Hepatocyte (in vitro differentiated cells): ENCODE results near the gene KIRREL3. TPM values are rescaled to one million over a fixed set of nuclear protein-coding genes. Genes with fewer than 3 reads are reported as not detected.

Experiments used
- DNase-seq: peaks from one replicate; pipeline ENCODE4 v3.0.0-alpha.2; 2016; ENCODE audit warnings: low spot score
- H2AFZ ChIP-seq: fragments of 200-600 bp; sonication (generic); 2 replicates; pipeline ENCODE4 v1.6.0; 2016; ENCODE audit warnings: antibody characterized with exemption, mild to moderate bottlenecking
- H3K27ac ChIP-seq: fragments of 200-600 bp; sonication (generic); 2 replicates; pipeline ENCODE4 v1.5.1; 2016; ENCODE audit warnings: mild to moderate bottlenecking
- H3K27me3 ChIP-seq: fragments of 200-600 bp; sonication (generic); 2 replicates; pipeline ENCODE4 v1.6.1; 2016
- H3K36me3 ChIP-seq: fragments of 200-600 bp; sonication (generic); replicated peaks from 2 replicates; pipeline ENCODE4 v1.5.1; 2016; ENCODE audit warnings: low read depth; ENCODE audit not compliant: insufficient read depth
- H3K4me1 ChIP-seq: fragments of 200-600 bp; sonication (generic); 2 replicates; pipeline ENCODE4 v1.5.1; 2016; ENCODE audit warnings: mild to moderate bottlenecking, moderate library complexity; ENCODE audit not compliant: insufficient read depth
- H3K4me2 ChIP-seq: fragments of 200-600 bp; sonication (generic); 2 replicates; pipeline ENCODE4 v1.6.0; 2016
- H3K4me3 ChIP-seq: fragments of 200-600 bp; sonication (generic); 2 replicates; pipeline ENCODE4 v1.5.1; 2016; ENCODE audit warnings: mild to moderate bottlenecking
- H3K79me2 ChIP-seq: fragments of 200-600 bp; sonication (generic); 2 replicates; pipeline ENCODE4 v1.6.0; 2017; ENCODE audit warnings: mild to moderate bottlenecking
- H3K9me2 ChIP-seq: fragments of 200-600 bp; sonication (generic); replicated peaks from 2 replicates; pipeline ENCODE4 v1.6.0; 2017; ENCODE audit warnings: mild to moderate bottlenecking; ENCODE audit not compliant: insufficient read depth
- H3K9me3 ChIP-seq: fragments of 200-600 bp; sonication (generic); 2 replicates; pipeline ENCODE4 v1.5.1; 2016; ENCODE audit warnings: low read depth, mild to moderate bottlenecking
- H4K20me1 ChIP-seq: fragments of 200-600 bp; sonication (generic); 2 replicates; pipeline ENCODE4 v1.6.0; 2016; ENCODE audit warnings: mild to moderate bottlenecking; ENCODE audit not compliant: insufficient read depth, poor library complexity, severe bottlenecking
- EZH2 ChIP-seq: fragments of 200-600 bp; sonication (generic); IDR thresholded peaks from 2 replicates; pipeline ENCODE4 v1.6.1; 2016; ENCODE audit warnings: antibody characterized with exemption, mild to moderate bottlenecking, borderline replicate concordance
- EZH2phosphoT487 ChIP-seq: fragments of 200-600 bp; sonication (generic); IDR thresholded peaks from one replicate; pipeline ENCODE4 v1.6.1; 2018; ENCODE audit warnings: antibody characterized with exemption, mild to moderate bottlenecking, low read depth, moderate library complexity; ENCODE audit not compliant: unreplicated experiment, severe bottlenecking
- WGBS: methylation state at CpG from one replicate; pipeline ENCODE4 v1.1.6; 2016; ENCODE audit warnings: low lambda C conversion rate; ENCODE audit errors: missing lambda C conversion rate; 5-methylcytosine and 5-hydroxymethylcytosine counted together
- polyA plus RNA-seq: library from polyadenylated mRNA; unstranded; fragments of >200 nt; fragmentation: Nextera tagmentation; extraction: Ambion mirVana; gene quantifications from 2 replicates; pipeline ENCODE4 v1.2.1, GENCODE V29; 2016
- total RNA-seq: library from RNA; depleted of rRNA; stranded (reverse); fragments of >200 nt; gene quantifications from 2 replicates; pipeline ENCODE4 v1.2.3, GENCODE V29; 2014
- TF ChIP-seq, protein P1 (sequence below): fragments of 200-600 bp; sonication (generic); IDR thresholded peaks from 2 replicates; pipeline ENCODE4 v1.5.1; 2016; ENCODE audit warnings: antibody characterized with exemption, mild to moderate bottlenecking; ENCODE audit not compliant: poor library complexity

Gene KIRREL3
- total and polyA plus RNA-seq, 2 experiments from 2014 or later, result 0.33 to 0.86 TPM

DNA sequence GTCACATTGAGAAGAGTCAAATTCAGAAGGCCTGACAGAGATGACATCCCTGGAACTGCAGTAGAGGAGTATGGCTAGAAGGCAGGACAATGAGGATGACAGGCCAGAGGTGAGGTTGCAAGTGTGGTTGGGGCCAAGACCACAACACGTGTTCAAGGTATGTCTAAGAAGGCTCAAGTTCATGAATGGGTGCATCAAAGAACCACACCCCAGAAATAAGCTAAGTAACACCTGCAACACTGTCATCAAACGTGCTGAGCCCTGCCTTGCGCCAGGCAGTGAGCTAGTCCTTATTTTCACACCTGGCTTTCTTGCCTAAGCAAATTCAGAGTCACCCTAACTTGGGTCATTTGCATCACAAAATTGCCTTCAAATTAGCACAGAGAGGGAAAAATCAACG lies 313.6 kb downstream of the KIRREL3 start:
- DNase-seq, result no peak
- no peak overlapping the region for H2AFZ ChIP-seq
- WGBS, result 76% methylated on average over 4 of the region's 4 CpGs
- no peaks in the 10 kb centered on the region for H3K9me3 ChIP-seq
- H3K4me1 ChIP-seq, result no peaks in the 10 kb centered on the region
- TF ChIP-seq, protein P1, sequence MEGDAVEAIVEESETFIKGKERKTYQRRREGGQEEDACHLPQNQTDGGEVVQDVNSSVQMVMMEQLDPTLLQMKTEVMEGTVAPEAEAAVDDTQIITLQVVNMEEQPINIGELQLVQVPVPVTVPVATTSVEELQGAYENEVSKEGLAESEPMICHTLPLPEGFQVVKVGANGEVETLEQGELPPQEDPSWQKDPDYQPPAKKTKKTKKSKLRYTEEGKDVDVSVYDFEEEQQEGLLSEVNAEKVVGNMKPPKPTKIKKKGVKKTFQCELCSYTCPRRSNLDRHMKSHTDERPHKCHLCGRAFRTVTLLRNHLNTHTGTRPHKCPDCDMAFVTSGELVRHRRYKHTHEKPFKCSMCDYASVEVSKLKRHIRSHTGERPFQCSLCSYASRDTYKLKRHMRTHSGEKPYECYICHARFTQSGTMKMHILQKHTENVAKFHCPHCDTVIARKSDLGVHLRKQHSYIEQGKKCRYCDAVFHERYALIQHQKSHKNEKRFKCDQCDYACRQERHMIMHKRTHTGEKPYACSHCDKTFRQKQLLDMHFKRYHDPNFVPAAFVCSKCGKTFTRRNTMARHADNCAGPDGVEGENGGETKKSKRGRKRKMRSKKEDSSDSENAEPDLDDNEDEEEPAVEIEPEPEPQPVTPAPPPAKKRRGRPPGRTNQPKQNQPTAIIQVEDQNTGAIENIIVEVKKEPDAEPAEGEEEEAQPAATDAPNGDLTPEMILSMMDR, result no peak
- no peak overlapping the region for H3K27ac ChIP-seq
- H3K27me3 ChIP-seq, result peaks cover 17% of the 10 kb centered on the region
- no peaks in the 10 kb centered on the region for H3K9me2 ChIP-seq
- H3K36me3 ChIP-seq, result no peaks in the 10 kb centered on the region
- H4K20me1 ChIP-seq, result no peaks in the 10 kb centered on the region
- no peak overlapping the region for H3K4me3 ChIP-seq
- no peak overlapping the region for H3K4me2 ChIP-seq
- H3K79me2 ChIP-seq, result no peaks in the 10 kb centered on the region

DNA sequence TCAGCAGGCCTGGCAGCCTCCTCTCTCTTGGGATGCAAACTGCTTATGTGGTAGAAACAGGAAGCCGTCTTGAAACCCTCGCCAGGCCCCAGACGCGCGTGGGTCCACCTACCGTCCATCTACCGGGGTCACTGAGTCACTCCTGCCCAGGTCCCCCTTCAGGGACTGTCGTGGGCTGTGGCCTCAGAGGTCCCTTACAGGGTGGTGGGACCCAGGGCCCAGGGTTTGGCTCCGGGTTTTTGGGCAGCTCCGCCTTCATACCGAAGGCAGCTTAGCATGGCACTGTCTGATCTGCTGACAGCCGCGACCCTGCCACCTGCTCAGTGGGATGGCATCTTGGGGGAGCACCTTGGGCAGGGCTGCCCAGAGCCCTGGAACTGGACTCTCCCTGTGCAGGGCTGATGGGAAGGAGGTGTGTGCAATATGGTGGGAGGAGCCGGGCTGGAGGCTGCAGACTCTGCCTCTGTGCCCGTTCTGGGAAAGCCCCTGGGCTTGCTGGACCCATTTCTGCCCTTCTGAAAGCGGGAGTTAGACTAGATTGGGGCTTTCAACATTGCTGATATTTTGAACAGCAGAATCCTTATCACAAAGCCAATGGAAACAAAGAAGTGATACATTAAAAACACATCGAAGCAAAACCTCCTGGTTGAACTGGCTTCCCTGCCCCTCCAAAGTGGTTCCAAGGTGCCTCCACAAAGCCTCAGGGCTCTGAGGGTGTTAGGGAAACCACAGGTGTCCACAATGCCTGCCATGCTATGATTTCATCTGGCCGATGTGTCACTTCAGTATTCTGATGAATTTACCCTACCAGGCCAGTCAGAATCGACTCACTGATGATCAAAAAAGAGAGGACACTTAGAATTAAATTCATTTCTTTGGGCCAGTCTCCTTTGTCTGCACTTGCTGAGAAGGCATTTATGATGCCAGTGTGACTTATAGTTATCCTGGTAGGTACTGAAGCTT lies 316.5 kb downstream of the KIRREL3 start:
- Histone ChIP-seq H3K4me1 (no peaks in the 10 kb centered on the region), H3K9me3 (no peaks in the 10 kb centered on the region), H3K36me3 (no peaks in the 10 kb centered on the region), H3K27me3 (peaks cover 26% of the 10 kb centered on the region), H3K9me2 (no peaks in the 10 kb centered on the region), H2AFZ (no peak overlapping the region), H3K79me2 (no peaks in the 10 kb centered on the region), H3K27ac (no peak overlapping the region), H3K4me3 (no peak overlapping the region), H3K4me2 (no peak overlapping the region), H4K20me1 (no peaks in the 10 kb centered on the region)
- WGBS, result 90% methylated on average over 19 of the region's 19 CpGs
- no peak for DNase-seq
- TF ChIP-seq, protein P1, result no peak
- TF ChIP-seq EZH2 (no peak), EZH2phosphoT487 (no peak)

DNA sequence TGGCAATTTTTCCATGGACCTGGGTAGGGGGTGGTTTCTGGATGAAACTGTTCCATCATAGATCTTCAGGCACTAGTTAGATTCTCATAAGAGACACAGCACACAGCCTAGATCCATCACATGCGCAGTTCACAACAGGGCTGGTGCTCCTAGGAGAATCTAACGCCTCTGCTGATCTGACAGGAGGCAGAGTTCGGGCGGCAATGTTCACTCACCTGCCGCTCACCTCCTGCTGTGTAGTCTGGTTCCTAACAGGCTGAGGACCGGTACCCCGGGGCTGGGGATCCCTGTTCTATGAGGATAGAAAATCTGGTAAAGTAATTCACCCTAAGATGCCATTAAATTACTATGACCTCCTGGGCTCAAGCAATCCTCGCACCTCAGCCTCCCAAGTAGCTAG lies 318.0 kb downstream of the KIRREL3 start:
- Histone ChIP-seq H3K79me2 (no peaks in the 10 kb centered on the region), H3K27me3 (peaks cover 26% of the 10 kb centered on the region), H3K27ac (no peak overlapping the region), H3K4me3 (no peak overlapping the region), H2AFZ (no peak overlapping the region), H3K4me2 (no peak overlapping the region), H3K9me2 (no peaks in the 10 kb centered on the region), H3K36me3 (no peaks in the 10 kb centered on the region), H3K9me3 (no peaks in the 10 kb centered on the region), H3K4me1 (no peaks in the 10 kb centered on the region), H4K20me1 (no peaks in the 10 kb centered on the region)
- no peak for DNase-seq
- 91% methylated on average over 8 of the region's 8 CpGs for WGBS
- TF ChIP-seq, protein P1, result no peak
- TF ChIP-seq EZH2phosphoT487 (no peak), EZH2 (no peak)
